Gastroesophageal sphincter (tissue), 3 donors: Measurements from ENCODE around the gene SEMA3D.

Experiments used
- POLR2A ChIP-seq, 2 donors: fragments of 450-650 bp; IDR thresholded peaks; one replicate each; pipeline ENCODE4 v1.6.1; 2017; ENCODE audit warnings: antibody characterized with exemption in 2 of 2, mild to moderate bottlenecking in 2 of 2, moderate library complexity in 1 of 2
- POLR2AphosphoS5 ChIP-seq: sonication (generic); formaldehyde crosslinking; IDR thresholded peaks from one replicate; pipeline ENCODE4 v1.6.1; 2017; ENCODE audit warnings: antibody characterized with exemption
- TF ChIP-seq, protein P1 (sequence below), 4 experiments: fragments of 200-600 bp in 2 of 4; fragments of 450-650 bp in 2 of 4; sonication (generic) in 1 of 4; IDR thresholded peaks; one replicate each; pipeline ENCODE4 v1.5.1; 2017 to 2019; ENCODE audit warnings: antibody characterized with exemption in 4 of 4, mild to moderate bottlenecking in 2 of 4, moderate library complexity in 2 of 4

DNA sequence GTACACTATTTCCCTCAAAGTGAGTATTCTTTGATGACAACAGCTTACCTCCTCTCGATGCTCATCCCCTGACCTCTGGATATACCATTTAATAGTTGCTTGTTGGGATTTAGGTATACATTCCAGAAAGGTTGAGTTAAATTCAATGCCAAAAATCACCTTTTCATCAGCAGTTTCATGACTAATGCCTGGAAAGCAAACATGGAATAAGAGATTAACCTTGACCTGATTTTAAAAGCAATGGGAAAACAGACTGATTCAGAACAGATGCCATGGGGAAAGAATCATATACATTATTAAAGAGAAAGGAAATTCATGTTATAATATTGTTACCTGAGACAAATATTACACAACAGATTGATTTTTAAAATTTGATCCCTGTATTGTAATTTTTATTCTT is 180.1 kb downstream of the SEMA3D start:
- TF ChIP-seq, protein P1, sequence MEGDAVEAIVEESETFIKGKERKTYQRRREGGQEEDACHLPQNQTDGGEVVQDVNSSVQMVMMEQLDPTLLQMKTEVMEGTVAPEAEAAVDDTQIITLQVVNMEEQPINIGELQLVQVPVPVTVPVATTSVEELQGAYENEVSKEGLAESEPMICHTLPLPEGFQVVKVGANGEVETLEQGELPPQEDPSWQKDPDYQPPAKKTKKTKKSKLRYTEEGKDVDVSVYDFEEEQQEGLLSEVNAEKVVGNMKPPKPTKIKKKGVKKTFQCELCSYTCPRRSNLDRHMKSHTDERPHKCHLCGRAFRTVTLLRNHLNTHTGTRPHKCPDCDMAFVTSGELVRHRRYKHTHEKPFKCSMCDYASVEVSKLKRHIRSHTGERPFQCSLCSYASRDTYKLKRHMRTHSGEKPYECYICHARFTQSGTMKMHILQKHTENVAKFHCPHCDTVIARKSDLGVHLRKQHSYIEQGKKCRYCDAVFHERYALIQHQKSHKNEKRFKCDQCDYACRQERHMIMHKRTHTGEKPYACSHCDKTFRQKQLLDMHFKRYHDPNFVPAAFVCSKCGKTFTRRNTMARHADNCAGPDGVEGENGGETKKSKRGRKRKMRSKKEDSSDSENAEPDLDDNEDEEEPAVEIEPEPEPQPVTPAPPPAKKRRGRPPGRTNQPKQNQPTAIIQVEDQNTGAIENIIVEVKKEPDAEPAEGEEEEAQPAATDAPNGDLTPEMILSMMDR (IDR thresholded peaks at IDR 0.05) = no peak
- TF ChIP-seq POLR2A (IDR thresholded peaks at IDR 0.05) (no peak), POLR2AphosphoS5 (no peak)
